Gastrocnemius medialis (tissue), 4 donors: ENCODE data around the gene STON2. TPM values are rescaled to one million over a fixed set of nuclear protein-coding genes. Genes with fewer than 3 reads are reported as not detected.

ENCODE experiments used
- ATAC-seq, 2 donors: fragments of 150-250 bp; one replicate each; pipeline ENCODE4 v1.9.1; 2016
- DNase-seq, 2 donors: peaks; one replicate each; pipeline ENCODE4 v3.0.0-alpha.2; 2019
- H3K27ac ChIP-seq, 4 donors: fragments of 200-600 bp; sonication (generic); 1 replicate in 1 of 4; 2 replicates in 3 of 4; pipeline ENCODE4 v1.5.1; 2016 to 2018; ENCODE audit warnings: mild to moderate bottlenecking in 2 of 4, moderate library complexity in 1 of 4
- H3K27me3 ChIP-seq, 3 donors: fragments of 200-600 bp; sonication (generic) in 2 of 3; 1 replicate in 1 of 3; 2 replicates in 2 of 3; pipeline versions ENCODE4 v1.5.1 to v1.6.0; 2016 to 2019; ENCODE audit warnings: mild to moderate bottlenecking in 1 of 3, moderate library complexity in 1 of 3
- H3K36me3 ChIP-seq, 2 donors: fragments of 200-600 bp; sonication (generic) in 1 of 2; one replicate each; pipeline ENCODE4 v1.5.1; 2017 to 2018
- H3K4me1 ChIP-seq, 2 donors: fragments of 200-600 bp; sonication (generic) in 1 of 2; one replicate each; pipeline ENCODE4 v1.5.1; 2016 to 2017; ENCODE audit warnings: mild to moderate bottlenecking in 2 of 2
- H3K4me3 ChIP-seq, 4 donors: fragments of 200-600 bp; sonication (generic) in 3 of 4; 1 replicate in 1 of 4; 2 replicates in 3 of 4; pipeline ENCODE4 v1.5.1; 2016 to 2019; ENCODE audit warnings: mild to moderate bottlenecking in 2 of 4
- H3K9me3 ChIP-seq, 3 donors: fragments of 200-600 bp; sonication (generic) in 2 of 3; 1 replicate in 1 of 3; 2 replicates in 2 of 3; pipeline ENCODE4 v1.5.1; 2016 to 2019
- POLR2A ChIP-seq, 2 donors: fragments of 450-650 bp; IDR thresholded peaks; one replicate each; pipeline ENCODE4 v1.6.1; 2017; ENCODE audit warnings: antibody characterized with exemption in 2 of 2, mild to moderate bottlenecking in 2 of 2, moderate library complexity in 2 of 2
- in situ Hi-C, 4 donors: fragments of 200-750 bp; cut with MboI; loops; one replicate each; pipeline versions ENCODE4 v1.15.0 to v1.8.0; 2017; ENCODE audit warnings: low sequenced_read_pairs in 4 of 4
- intact Hi-C: fragments of 100-400 bp; cut with DNase I; formaldehyde crosslinking; loops from one replicate; pipeline ENCODE4 v1.15.1; 2023; ENCODE audit warnings: low total_unique reads
- total RNA-seq, 4 donors: library from RNA; depleted of rRNA; stranded (reverse); fragments of >200 nt; gene quantifications; one replicate each; pipeline versions ENCODE4 v1.1.0 to v1.2.3, GENCODE V29; 2016
- TF ChIP-seq, protein P1 (sequence below), 5 experiments: fragments of 450-650 bp in 3 of 5; fragments of 200-600 bp in 2 of 5; sonication (generic) in 2 of 5; IDR thresholded peaks in 4 of 5; conservative IDR thresholded peaks in 1 of 5; 1 replicate in 4 of 5; 2 replicates in 1 of 5; pipeline ENCODE4 v1.5.1; 2016 to 2019; ENCODE audit warnings: antibody characterized with exemption in 5 of 5, mild to moderate bottlenecking in 3 of 5, moderate library complexity in 3 of 5

The STON2 gene
- total RNA-seq, 4 donors from 2014 or later = 60.2 to 198 (median 161) TPM

DNA sequence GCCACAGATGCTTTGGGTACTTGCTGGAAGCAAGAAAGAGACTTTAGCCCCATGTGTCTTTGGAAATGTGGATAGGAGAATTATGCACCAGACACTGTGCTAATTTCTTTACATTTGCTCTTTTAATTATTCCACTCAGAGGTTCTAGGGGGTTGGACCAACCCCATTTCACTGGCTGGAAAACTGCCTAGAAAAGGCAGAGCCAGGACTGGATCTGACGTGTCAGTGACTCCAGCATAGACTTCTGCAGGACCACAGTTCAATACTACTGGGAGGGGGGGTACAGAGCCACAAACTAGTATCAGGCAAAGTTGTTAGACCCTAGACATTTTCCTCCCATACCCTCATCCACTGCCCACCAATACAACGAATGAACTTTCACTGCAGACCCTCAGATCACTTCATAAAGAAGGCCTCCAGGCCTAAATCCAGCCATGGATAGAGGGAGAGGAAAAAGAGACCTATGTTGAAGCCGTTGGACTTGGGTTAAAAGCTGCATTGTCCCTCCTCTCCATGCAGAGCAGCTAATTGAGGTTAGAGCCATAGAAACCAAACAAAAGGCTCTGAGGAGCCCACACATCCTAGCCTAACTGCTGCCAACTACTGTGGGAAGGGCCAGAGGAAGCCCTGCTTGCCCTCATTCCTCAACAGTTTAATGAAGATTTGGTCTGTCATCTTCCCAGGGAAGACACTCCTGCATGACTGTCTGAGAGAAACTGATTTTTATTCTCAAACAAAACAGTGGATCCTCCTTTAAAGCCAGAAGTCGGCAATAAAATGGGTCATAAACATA, 68.7 kb downstream of the STON2 start:
- H3K4me3 ChIP-seq = no peak overlapping the region
- H3K4me1 ChIP-seq = peaks cover 0 to 8% of the 10 kb centered on the region in 2 donors
- H3K9me3 ChIP-seq = no peaks in the 10 kb centered on the region
- intact Hi-C loops (no loop called here), in situ Hi-C loops (no loop called here)
- no peak overlapping the region for H3K27ac ChIP-seq
- no peak for DNase-seq
- H3K36me3 ChIP-seq = no peaks in the 10 kb centered on the region
- ATAC-seq = no peak
- H3K27me3 ChIP-seq = no peaks in the 10 kb centered on the region
- TF ChIP-seq, protein P1, sequence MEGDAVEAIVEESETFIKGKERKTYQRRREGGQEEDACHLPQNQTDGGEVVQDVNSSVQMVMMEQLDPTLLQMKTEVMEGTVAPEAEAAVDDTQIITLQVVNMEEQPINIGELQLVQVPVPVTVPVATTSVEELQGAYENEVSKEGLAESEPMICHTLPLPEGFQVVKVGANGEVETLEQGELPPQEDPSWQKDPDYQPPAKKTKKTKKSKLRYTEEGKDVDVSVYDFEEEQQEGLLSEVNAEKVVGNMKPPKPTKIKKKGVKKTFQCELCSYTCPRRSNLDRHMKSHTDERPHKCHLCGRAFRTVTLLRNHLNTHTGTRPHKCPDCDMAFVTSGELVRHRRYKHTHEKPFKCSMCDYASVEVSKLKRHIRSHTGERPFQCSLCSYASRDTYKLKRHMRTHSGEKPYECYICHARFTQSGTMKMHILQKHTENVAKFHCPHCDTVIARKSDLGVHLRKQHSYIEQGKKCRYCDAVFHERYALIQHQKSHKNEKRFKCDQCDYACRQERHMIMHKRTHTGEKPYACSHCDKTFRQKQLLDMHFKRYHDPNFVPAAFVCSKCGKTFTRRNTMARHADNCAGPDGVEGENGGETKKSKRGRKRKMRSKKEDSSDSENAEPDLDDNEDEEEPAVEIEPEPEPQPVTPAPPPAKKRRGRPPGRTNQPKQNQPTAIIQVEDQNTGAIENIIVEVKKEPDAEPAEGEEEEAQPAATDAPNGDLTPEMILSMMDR (IDR thresholded peaks at IDR 0.05 in 4 of 5, conservative IDR thresholded peaks at IDR 0.05 in 1 of 5) = no peak
- no peak for TF ChIP-seq POLR2A (IDR thresholded peaks at IDR 0.05)

DNA sequence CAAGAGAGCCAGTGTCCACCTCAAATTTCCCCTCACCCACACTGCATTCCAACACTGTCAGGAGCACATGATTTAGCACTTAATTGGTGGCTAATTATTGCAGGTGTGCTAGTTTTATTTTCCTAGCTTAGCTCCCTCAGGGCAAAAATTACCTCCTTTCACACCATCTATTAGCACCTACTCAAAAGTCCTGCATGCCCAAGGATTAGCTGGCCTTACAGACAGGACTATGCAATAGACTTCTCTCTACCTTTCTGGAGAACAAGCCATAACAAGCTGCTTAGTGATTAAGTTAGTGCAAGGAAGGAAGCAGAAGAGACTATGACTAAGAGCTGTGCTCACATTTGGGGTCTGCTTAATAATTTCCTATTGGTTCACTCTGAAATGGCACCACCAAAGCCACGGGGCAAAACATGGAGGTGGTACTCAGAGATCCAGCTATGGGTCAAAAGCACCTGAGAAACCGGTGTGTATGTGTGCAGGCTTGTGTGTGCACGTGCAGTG, 69.5 kb downstream of the STON2 start:
- intact Hi-C loops (no loop called here), in situ Hi-C loops (no loop called here)
- Histone ChIP-seq H3K27ac (no peak overlapping the region), H3K27me3 (no peaks in the 10 kb centered on the region), H3K36me3 (no peaks in the 10 kb centered on the region), H3K9me3 (no peaks in the 10 kb centered on the region), H3K4me1 (peaks cover 0 to 8% of the 10 kb centered on the region in 2 donors), H3K4me3 (no peak overlapping the region)
- ATAC-seq (no peak), DNase-seq (no peak)
- no peak for TF ChIP-seq POLR2A (IDR thresholded peaks at IDR 0.05)
- TF ChIP-seq, protein P1 (IDR thresholded peaks at IDR 0.05 in 4 of 5, conservative IDR thresholded peaks at IDR 0.05 in 1 of 5) = no peak

DNA sequence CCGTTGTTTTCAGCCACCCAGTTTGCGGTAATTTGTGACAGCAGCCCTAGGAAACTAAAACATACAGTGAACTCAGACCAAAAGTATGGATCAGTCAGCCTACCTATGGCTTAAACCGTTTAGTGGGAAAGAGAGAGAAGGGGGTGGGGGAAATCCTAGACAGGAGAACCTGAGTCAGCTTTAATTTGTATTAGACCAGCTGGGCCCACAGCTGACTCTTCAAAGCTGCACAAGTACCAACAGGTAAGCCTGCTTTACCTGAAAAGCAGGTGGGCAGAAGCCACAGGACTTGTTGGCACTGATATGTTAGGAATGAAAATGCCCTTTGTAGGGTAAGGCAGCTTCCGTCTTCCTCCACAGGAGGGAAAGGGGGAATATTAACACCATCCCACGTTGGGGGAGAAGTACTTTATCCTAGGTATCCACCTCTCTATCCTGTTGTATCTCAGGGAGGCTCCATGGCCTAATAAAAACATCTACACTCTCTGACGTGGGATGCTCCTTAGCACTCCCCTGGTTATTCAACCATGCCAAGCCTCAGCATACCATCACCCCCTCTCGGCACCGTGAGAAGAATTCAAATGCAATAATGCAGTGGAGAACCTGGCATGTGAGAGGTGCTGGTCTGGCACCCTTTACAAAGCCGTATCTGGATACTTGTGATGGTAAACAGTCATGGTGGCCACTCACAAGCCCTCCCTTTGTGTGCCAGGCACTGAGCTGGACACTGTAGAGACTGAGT, 70.3 kb downstream of the STON2 start:
- ATAC-seq (no peak), DNase-seq (no peak)
- intact Hi-C loops (no loop called here), in situ Hi-C loops (no loop called here)
- H3K9me3 ChIP-seq = no peaks in the 10 kb centered on the region
- peaks cover 0 to 8% of the 10 kb centered on the region in 2 donors for H3K4me1 ChIP-seq
- H3K4me3 ChIP-seq = no peak overlapping the region
- TF ChIP-seq, protein P1 (IDR thresholded peaks at IDR 0.05 in 4 of 5, conservative IDR thresholded peaks at IDR 0.05 in 1 of 5) = no peak
- no peak overlapping the region for H3K27ac ChIP-seq
- no peaks in the 10 kb centered on the region for H3K27me3 ChIP-seq
- H3K36me3 ChIP-seq = no peaks in the 10 kb centered on the region

DNA sequence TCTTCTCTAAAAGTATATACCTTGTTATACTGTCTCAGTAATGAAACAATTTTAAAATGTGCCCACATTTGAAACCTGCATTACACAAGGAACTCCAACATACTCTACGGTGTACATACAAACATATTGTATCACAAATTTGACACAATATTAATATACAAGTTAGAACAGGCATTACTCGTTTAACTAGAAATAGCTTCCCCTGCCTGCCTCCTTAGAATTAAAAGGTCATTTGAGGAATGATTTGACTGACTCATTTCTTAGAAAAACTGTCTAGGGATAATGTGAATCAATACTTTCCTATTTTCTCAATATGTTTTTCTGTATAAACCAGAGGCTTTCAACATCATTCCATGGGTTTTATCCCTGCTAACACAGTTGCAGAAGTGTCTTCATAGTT, 73.7 kb downstream of the STON2 start:
- Histone ChIP-seq H3K27me3 (no peaks in the 10 kb centered on the region), H3K27ac (no peak overlapping the region), H3K9me3 (no peaks in the 10 kb centered on the region), H3K36me3 (no peaks in the 10 kb centered on the region), H3K4me1 (peaks cover 0 to 4% of the 10 kb centered on the region in 2 donors), H3K4me3 (no peak overlapping the region)
- in situ Hi-C loops (no loop called here), intact Hi-C loops (no loop called here)
- DNase-seq = no peak
- ATAC-seq = no peak
- TF ChIP-seq, protein P1 (IDR thresholded peaks at IDR 0.05 in 4 of 5, conservative IDR thresholded peaks at IDR 0.05 in 1 of 5) = no peak
- TF ChIP-seq POLR2A (IDR thresholded peaks at IDR 0.05) = no peak
